ENCODE data around the gene CRISPLD2. TPM values are rescaled to one million over a fixed set of nuclear protein-coding genes. Genes with fewer than 3 reads are reported as not detected.
A peak's percentile ranks its signal among the peaks of the same experiment; 100 is the strongest.

CRISPLD2 gene
- total and polyA plus RNA-seq, 9 of the 15 experiments (the other 6 are each of a cell fraction or from before 2014, with no cell fraction given), result 0.03 to 0.24 (median 0.04) TPM; not detected in 4

GRCh38 chr16:84829168-84829965 lies 9.6 kb downstream of the CRISPLD2 start (continued):
- 0 out of 2 replicates have a peak, but pooled peaks have one; percentile 28 for TF ChIP-seq HDAC2 (IDR thresholded peaks at IDR 0.05)
- TF ChIP-seq HDGF (IDR thresholded peaks at IDR 0.05), result no peak
- 0 out of 2 replicates have a peak, but pooled peaks have one; percentile 27 for TF ChIP-seq ZNF282 (CRISPR knock-in tag; IDR thresholded peaks at IDR 0.05)
- peak; percentile 84 for TF ChIP-seq RBM25 (IDR thresholded peaks at IDR 0.05; ENCODE audit: low read depth, low read length, severe bottlenecking)
- no peak for TF ChIP-seq SMAD2 (IDR thresholded peaks at IDR 0.05; ENCODE audit: low read depth, low read length)
- peak; percentile 72; the same call in 1 of the 2 replicates for TF ChIP-seq ADNP (tag; IDR thresholded peaks at IDR 0.05)
- no peak for TF ChIP-seq TRIM28 (IDR thresholded peaks at IDR 0.05)
- TF ChIP-seq TCF7 (IDR thresholded peaks at IDR 0.05; ENCODE audit: borderline replicate concordance), result no peak
- no peak for TF ChIP-seq TRIM25 (IDR thresholded peaks at IDR 0.05; ENCODE audit: borderline replicate concordance)
- no peak for TF ChIP-seq HCFC1 (IDR thresholded peaks at IDR 0.05; ENCODE audit: low read depth, low read length)
- no peak for TF ChIP-seq POU5F1 (IDR thresholded peaks at IDR 0.05; ENCODE audit: borderline replicate concordance, low read depth, low read length, partially characterized antibody)
